ENCODE measurements around the gene TRPC4.
"Not testable (repeated sequence)": the region's sequence is repeated elsewhere in the genome, so short reads cannot be mapped to it uniquely, and the experiment has no call there.

TRPC4 gene

GRCh38 chr13:37597477-37598025 is 272.0 kb downstream of the TRPC4 start:
- no peak for DNase-seq

- DNase-seq: no peak
Observed at GRCh38 chr13:37596805-37597204, 272.8 kb downstream of the TRPC4 start.

DNA sequence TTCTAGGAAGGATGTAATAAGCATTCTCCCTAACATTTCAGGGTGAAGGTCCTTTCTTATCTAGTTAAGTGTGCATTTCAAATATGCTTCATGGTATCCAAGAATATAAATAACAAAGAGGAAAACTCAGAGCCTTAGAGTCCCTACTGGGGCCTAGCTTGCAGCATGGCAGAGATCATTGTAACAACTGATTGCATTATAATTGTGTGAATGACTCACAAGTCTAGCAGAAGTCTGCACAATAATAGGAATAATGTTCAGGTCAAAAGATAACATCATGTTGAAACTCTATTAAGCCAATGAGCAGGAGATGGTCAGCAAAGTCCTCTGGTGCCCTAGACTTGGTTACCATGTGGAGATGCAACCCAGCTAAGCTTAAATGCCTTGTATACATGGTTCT is 274.4 kb downstream of the TRPC4 start:
- no peak for DNase-seq

DNA sequence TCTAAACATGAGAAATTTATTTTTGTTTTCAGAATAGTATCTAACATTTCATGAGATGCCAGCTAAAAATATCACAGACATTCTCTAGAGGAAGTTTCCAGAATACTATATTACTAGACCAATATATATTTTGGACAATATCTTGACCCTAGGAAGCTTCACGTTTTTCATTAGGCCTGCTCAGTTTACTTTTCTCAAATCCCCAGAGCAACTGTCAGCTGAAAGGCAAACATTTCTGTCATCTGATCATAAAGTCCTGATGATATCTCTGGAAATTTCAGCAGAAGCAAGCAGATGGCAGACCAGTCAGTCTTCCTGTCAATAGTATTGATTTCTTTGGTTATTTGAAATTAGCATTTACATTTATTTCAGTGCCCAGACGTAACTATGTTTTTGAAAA is 275.0 kb downstream of the TRPC4 start:
- DNase-seq: no peak

DNA sequence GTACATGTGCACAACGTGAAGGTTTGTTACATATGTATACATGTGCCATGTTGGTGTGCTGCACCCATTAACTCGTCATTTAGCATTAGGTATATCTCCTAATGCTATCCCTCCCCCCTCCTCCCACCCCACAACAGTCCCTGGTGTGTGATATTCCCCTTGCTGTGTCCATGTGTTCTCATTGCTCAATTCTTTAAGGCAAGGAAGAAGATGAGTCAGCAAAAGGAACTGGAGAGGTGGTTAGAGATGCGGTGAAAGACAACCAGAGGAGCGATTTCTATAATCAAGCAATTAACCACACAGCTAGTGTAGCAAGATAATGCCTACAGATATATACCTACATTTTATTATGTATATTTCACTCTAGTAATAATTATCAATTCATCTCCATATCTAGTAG is 280.2 kb downstream of the TRPC4 start:
- not testable (repeated sequence) for DNase-seq

GRCh38 chr13:37587236-37587635 is 282.3 kb downstream of the TRPC4 start:
- DNase-seq: no peak
